HEK293T (cell line): ENCODE data around the gene DUSP3.

Experiments
- CTCF ChIA-PET: fragments of 350-600 bp; formaldehyde crosslinking; extraction: SDS; loops from one replicate; lab custom pipeline; 2021; ENCODE audit warnings: antibody characterized with exemption, inconsistent platforms; lab: Yijun Ruan, JAX
- POLR2A ChIA-PET: fragments of 350-600 bp; formaldehyde crosslinking; extraction: SDS; loops from one replicate; lab custom pipeline; 2020; ENCODE audit warnings: antibody characterized with exemption, inconsistent platforms; lab: Yijun Ruan, JAX
- DNase-seq: peaks from one replicate; pipeline ENCODE4 v3.0.0; 2012; ENCODE audit warnings: mixed read lengths; ENCODE audit errors: extremely low spot score
- ARNT ChIP-seq: fragments of 450-650 bp; IDR thresholded peaks from 2 replicates; pipeline ENCODE4 v1.6.1; 2017; ENCODE audit warnings: mild to moderate bottlenecking
- BHLHE40 ChIP-seq: fragments of 450-650 bp; IDR thresholded peaks from 2 replicates; pipeline ENCODE4 v1.6.1; 2016; ENCODE audit warnings: mild to moderate bottlenecking, moderate library complexity, borderline replicate concordance
- CTBP1 ChIP-seq: fragments of 450-650 bp; IDR thresholded peaks from 2 replicates; pipeline ENCODE4 v1.6.1; 2016; ENCODE audit warnings: borderline replicate concordance
- ELF4 ChIP-seq: fragments of 450-650 bp; IDR thresholded peaks from 2 replicates; pipeline ENCODE4 v1.6.1; 2017; ENCODE audit warnings: antibody characterized with exemption
- FOXA1 ChIP-seq: fragments of 450-650 bp; IDR thresholded peaks from 2 replicates; pipeline ENCODE4 v1.6.1; 2016; ENCODE audit warnings: mild to moderate bottlenecking
- FOXK2 ChIP-seq: fragments of 450-650 bp; IDR thresholded peaks from 2 replicates; pipeline ENCODE4 v1.6.1; 2016; ENCODE audit warnings: mild to moderate bottlenecking
- FOXM1 ChIP-seq: fragments of 450-650 bp; IDR thresholded peaks from 2 replicates; pipeline ENCODE4 v1.6.1; 2017; ENCODE audit warnings: mild to moderate bottlenecking, borderline replicate concordance
- HDGF ChIP-seq: fragments of 450-650 bp; IDR thresholded peaks from 2 replicates; pipeline ENCODE4 v1.6.1; 2017; ENCODE audit warnings: antibody characterized with exemption, borderline replicate concordance
- L3MBTL2 ChIP-seq: fragments of 450-650 bp; conservative IDR thresholded peaks from 2 replicates; pipeline ENCODE4 v1.6.1; 2016; ENCODE audit warnings: mild to moderate bottlenecking
- LEF1 ChIP-seq: fragments of 450-650 bp; IDR thresholded peaks from 2 replicates; pipeline ENCODE4 v1.6.1; 2017; ENCODE audit warnings: mild to moderate bottlenecking, borderline replicate concordance
- NFRKB ChIP-seq: fragments of 450-650 bp; IDR thresholded peaks from 2 replicates; pipeline ENCODE4 v1.6.1; 2016; ENCODE audit warnings: mild to moderate bottlenecking, moderate library complexity
- PKNOX1 ChIP-seq: fragments of 450-650 bp; IDR thresholded peaks from 2 replicates; pipeline ENCODE4 v1.6.1; 2016
- SP1 ChIP-seq: fragments of 450-650 bp; IDR thresholded peaks from 2 replicates; pipeline ENCODE4 v1.6.1; 2017
- SUZ12 ChIP-seq: fragments of 450-650 bp; IDR thresholded peaks from 2 replicates; pipeline ENCODE4 v1.6.1; 2016; ENCODE audit warnings: mild to moderate bottlenecking
- TARDBP ChIP-seq: fragments of 450-650 bp; IDR thresholded peaks from 2 replicates; pipeline ENCODE4 v1.6.1; 2016
- ZNF384 ChIP-seq: fragments of 450-650 bp; IDR thresholded peaks from 2 replicates; pipeline ENCODE4 v1.6.1; 2016

DUSP3 gene

GRCh38 chr17:43767053-43767712 lies 11.6 kb downstream of the DUSP3 start:
- CTCF ChIA-PET, result interaction anchor here (0.5 to 3.3 kb wide), 11 partner anchors 9 to 242 kb away, joined by 3 to 23 read pairs (median 3); partner anchors contain the start of gene CD300LG
- POLR2A ChIA-PET, result interaction anchor here (1.3 kb wide), 1 partner anchor 12 kb away, joined by 6 read pairs; the partner anchor contains the start of gene DUSP3
- no peak for DNase-seq
- TF ChIP-seq ARNT, result no peak
- TF ChIP-seq L3MBTL2, result no peak
- no peak for TF ChIP-seq TARDBP
- TF ChIP-seq ZNF384, result no peak
- TF ChIP-seq LEF1, result no peak
- TF ChIP-seq FOXM1, result no peak
- TF ChIP-seq HDGF, result no peak
- no peak for TF ChIP-seq FOXA1
- TF ChIP-seq PKNOX1, result no peak
- TF ChIP-seq CTBP1, result no peak
- TF ChIP-seq NFRKB, result no peak
- no peak for TF ChIP-seq BHLHE40
- no peak for TF ChIP-seq SP1
- no peak for TF ChIP-seq SUZ12
- no peak for TF ChIP-seq ELF4
- no peak for TF ChIP-seq FOXK2

GRCh38 chr17:43766413-43767052 lies 12.2 kb downstream of the DUSP3 start:
- DNase-seq, result peak; percentile 72
- ChIA-PET POLR2A (interaction anchor here (1.3 kb wide), 1 partner anchor 12 kb away, joined by 6 read pairs; the partner anchor contains the start of gene DUSP3), CTCF (interaction anchor here (0.5 to 3.3 kb wide), 20 partner anchors 8 to 242 kb away, joined by 3 to 23 read pairs (median 3); partner anchors contain the start of gene CD300LG)
- TF ChIP-seq BHLHE40 (no peak), LEF1 (no peak), TARDBP (no peak), FOXK2 (no peak), ZNF384 (no peak), NFRKB (no peak), SUZ12 (no peak), FOXM1 (no peak), SP1 (no peak)

- TF ChIP-seq ARNT (peak; percentile 15; the same call in 1 of the 2 replicates), CTBP1 (peak; percentile 66; the same call in 1 of the 2 replicates), HDGF (no peak)
- ChIA-PET CTCF (interaction anchor here (0.6 to 7.1 kb wide), 12 partner anchors 14 to 357 kb away, joined by 3 to 118 read pairs (median 4); no protein-coding TSS in a partner anchor), POLR2A (interaction anchor here (0.6 kb wide), 1 partner anchor 233 kb away, joined by 4 read pairs; no protein-coding TSS in a partner anchor)
- peak; percentile 90 for DNase-seq
These were observed 18.4 kb downstream of the DUSP3 start for GRCh38 chr17:43760254-43760852.

- POLR2A ChIA-PET, result no interaction called here
- TF ChIP-seq CTBP1, result no peak
- TF ChIP-seq HDGF, result no peak
- TF ChIP-seq SUZ12, result no peak
- TF ChIP-seq SP1, result no peak
- no peak for TF ChIP-seq FOXA1
- TF ChIP-seq BHLHE40, result no peak
- no peak for TF ChIP-seq ARNT
- no peak for TF ChIP-seq PKNOX1
- no peak for TF ChIP-seq FOXM1
- TF ChIP-seq LEF1, result no peak
- TF ChIP-seq ZNF384, result no peak
- no peak for TF ChIP-seq TARDBP
- CTCF ChIA-PET, result interaction anchor here (0.8 to 7.1 kb wide), 10 partner anchors 14 to 184 kb away, joined by 3 to 118 read pairs (median 5); no protein-coding TSS in a partner anchor
- DNase-seq, result no peak
These were observed 18.9 kb downstream of the DUSP3 start for GRCh38 chr17:43759836-43760235.

GRCh38 chr17:43758497-43759174 lies 20.1 kb downstream of the DUSP3 start, which contains the start of gene SOST:
SOST (minus strand) TSS chr17:43758791; CDS start chr17:43758741, 50 bp downstream.
- no peak for DNase-seq
- TF ChIP-seq FOXA1 (no peak), ARNT (no peak), CTBP1 (no peak), BHLHE40 (no peak), ZNF384 (no peak), L3MBTL2 (no peak), TARDBP (no peak), NFRKB (no peak), SUZ12 (no peak), SP1 (no peak), LEF1 (no peak), PKNOX1 (no peak), ELF4 (no peak)
- ChIA-PET CTCF (interaction anchor here (0.5 to 7.1 kb wide), 5 partner anchors 60 to 1171 kb away, joined by 3 to 118 read pairs (median 5); no protein-coding TSS in a partner anchor), POLR2A (interaction anchor here (0.8 kb wide), 1 partner anchor 46 kb away, joined by 3 read pairs; no protein-coding TSS in a partner anchor)
